GM19099 (cell line): ENCODE results near the gene VIPAS39.

Source experiments
- POLR2A ChIP-seq: IDR thresholded peaks from 3 replicates; pipeline ENCODE4 v1.6.1; 2011; ENCODE audit warnings: low read depth; ENCODE audit not compliant: insufficient read length; ENCODE audit errors: extremely low read depth

Gene VIPAS39

GRCh38 chr14:77457522-77458248 is at the start of gene VIPAS39, which contains the start of gene AHSA1:
Gene VIPAS39, minus strand, starts transcription at chr14:77457601. Its CDS starts 3,499 bp downstream, at chr14:77454102.
Gene AHSA1, plus strand, starts transcription at chr14:77458093. Its CDS starts 97 bp downstream, at chr14:77458190.
- peak; percentile 92 for TF ChIP-seq POLR2A

- TF ChIP-seq POLR2A: no peak
Observed at GRCh38 chr14:77505031-77505430, 47.6 kb upstream of the VIPAS39 start.

- TF ChIP-seq POLR2A: no peak
Observed at GRCh38 chr14:77503138-77503537, 45.7 kb upstream of the VIPAS39 start.

GRCh38 chr14:77502109-77502782 is 44.8 kb upstream of the VIPAS39 start:
- no peak for TF ChIP-seq POLR2A

- TF ChIP-seq POLR2A: no peak
Observed at GRCh38 chr14:77498984-77499527, 41.7 kb upstream of the VIPAS39 start.

GRCh38 chr14:77498120-77498979 is 40.9 kb upstream of the VIPAS39 start, which contains the start of gene ISM2:
Gene ISM2, minus strand, starts transcription at chr14:77498816. Its CDS starts 23 bp downstream, at chr14:77498793.
- TF ChIP-seq POLR2A: no peak

GRCh38 chr14:77495334-77495733 is 37.9 kb upstream of the VIPAS39 start:
- no peak for TF ChIP-seq POLR2A

- TF ChIP-seq POLR2A: no peak
Observed at GRCh38 chr14:77491056-77491455, 33.7 kb upstream of the VIPAS39 start.

GRCh38 chr14:77490347-77490986 is 33.1 kb upstream of the VIPAS39 start:
- TF ChIP-seq POLR2A: no peak

GRCh38 chr14:77489041-77489440 is 31.6 kb upstream of the VIPAS39 start:
- TF ChIP-seq POLR2A: no peak

GRCh38 chr14:77488558-77488957 is 31.2 kb upstream of the VIPAS39 start:
- no peak for TF ChIP-seq POLR2A

- no peak for TF ChIP-seq POLR2A
Observed at GRCh38 chr14:77485901-77486678, 28.7 kb upstream of the VIPAS39 start.

GRCh38 chr14:77485256-77485655 is 27.9 kb upstream of the VIPAS39 start:
- TF ChIP-seq POLR2A: no peak

- no peak for TF ChIP-seq POLR2A
Observed at GRCh38 chr14:77482422-77482821, 25.0 kb upstream of the VIPAS39 start.
